Kidney epithelial cell (primary cell): ENCODE data around the gene THEMIS2. TPM values are rescaled to one million over a fixed set of nuclear protein-coding genes. Genes with fewer than 3 reads are reported as not detected.

Source experiments
- DNase-seq: peaks from one replicate; pipeline ENCODE4 v3.0.0-alpha.2; 2010; ENCODE audit warnings: low read depth
- H3K27me3 ChIP-seq: 2 replicates; pipeline ENCODE4 v1.6.0; 2011; ENCODE audit warnings: low read length; ENCODE audit not compliant: control insufficient read depth, insufficient read depth
- H3K36me3 ChIP-seq: 2 replicates; pipeline ENCODE4 v1.5.1; 2011; ENCODE audit warnings: low read length; ENCODE audit not compliant: control insufficient read depth, insufficient read depth
- H3K4me3 ChIP-seq: 2 replicates; pipeline ENCODE4 v1.5.1; 2011; ENCODE audit warnings: low read depth, mild to moderate bottlenecking, control low read depth, low read length
- CTCF ChIP-seq: IDR thresholded peaks from 2 replicates; pipeline ENCODE4 v1.5.1; 2011; ENCODE audit warnings: mild to moderate bottlenecking, moderate library complexity, low read length, control low read depth, inconsistent platforms; ENCODE audit not compliant: insufficient read depth, poor library complexity, severe bottlenecking
- total RNA-seq: library from RNA; depleted of rRNA; stranded (reverse); fragments of >200 nt; gene quantifications from 2 replicates; pipeline ENCODE4 v1.2.3, GENCODE V29; 2015

THEMIS2 gene
- total RNA-seq, 1 donor from 2014 or later: 23.4 TPM

- no peaks in the 10 kb centered on the region for H3K27me3 ChIP-seq
These were observed 10.2 kb downstream of the THEMIS2 start for GRCh38 chr1:27882543-27882903.

GRCh38 chr1:27883536-27883935 lies 11.2 kb downstream of the THEMIS2 start:
- Histone ChIP-seq H3K4me3 (no peak overlapping the region), H3K36me3 (peaks cover 1% of the 10 kb centered on the region), H3K27me3 (no peaks in the 10 kb centered on the region)
- no peak for DNase-seq
- TF ChIP-seq CTCF: no peak

More at GRCh38 chr1:27882543-27882903, 10.2 kb downstream of the THEMIS2 start:
- Histone ChIP-seq H3K36me3 (peaks cover 1% of the 10 kb centered on the region), H3K4me3 (no peak overlapping the region)
- no peak for DNase-seq
- no peak for TF ChIP-seq CTCF

- H3K27me3 ChIP-seq: no peaks in the 10 kb centered on the region
- H3K36me3 ChIP-seq: peaks cover 1% of the 10 kb centered on the region
- no peak for DNase-seq
- no peak for TF ChIP-seq CTCF
- no peak overlapping the region for H3K4me3 ChIP-seq
These were observed 11.9 kb downstream of the THEMIS2 start for GRCh38 chr1:27884006-27884954.

- H3K27me3 ChIP-seq: no peaks in the 10 kb centered on the region
- DNase-seq: no peak
- H3K36me3 ChIP-seq: no peaks in the 10 kb centered on the region
- no peak for TF ChIP-seq CTCF
- H3K4me3 ChIP-seq: no peak overlapping the region
These were observed 12.8 kb downstream of the THEMIS2 start for GRCh38 chr1:27885114-27885528.

- no peak for TF ChIP-seq CTCF
- Histone ChIP-seq H3K4me3 (no peak overlapping the region), H3K36me3 (no peaks in the 10 kb centered on the region), H3K27me3 (no peaks in the 10 kb centered on the region)
- no peak for DNase-seq
These were observed 13.4 kb downstream of the THEMIS2 start for GRCh38 chr1:27885621-27886352.
